ENCODE data around the gene FAM3C. TPM values are rescaled to one million over a fixed set of nuclear protein-coding genes. Genes with fewer than 3 reads are reported as not detected.
"Not testable (repeated sequence)": the region's sequence is repeated elsewhere in the genome, so short reads cannot be mapped to it uniquely, and the experiment has no call there.

The FAM3C gene
- total RNA-seq, 1 experiment from 2014 or later = 30.3 TPM

GRCh38 chr7:121323515-121324302 lies 72.4 kb downstream of the FAM3C start:
- Histone ChIP-seq H3K4me3 (ENCODE audit: insufficient read depth, low read depth, low read length) (no peak overlapping the region), H3K36me3 (replicated peaks; ENCODE audit: control insufficient read depth, insufficient read depth, low read length) (no peaks in the 10 kb centered on the region), H3K27me3 (ENCODE audit: control insufficient read depth, insufficient read depth, low read length) (peaks cover 8% of the 10 kb centered on the region)
- DNase-seq = no peak

- no peak for DNase-seq
- H3K36me3 ChIP-seq (replicated peaks; ENCODE audit: control insufficient read depth, insufficient read depth, low read length) = no peaks in the 10 kb centered on the region
- no peak overlapping the region for H3K4me3 ChIP-seq (ENCODE audit: insufficient read depth, low read depth, low read length)
- no peaks in the 10 kb centered on the region for H3K27me3 ChIP-seq (ENCODE audit: control insufficient read depth, insufficient read depth, low read length)
Observed at GRCh38 chr7:121322460-121322859, 73.6 kb downstream of the FAM3C start.

- not testable (repeated sequence) for DNase-seq; H3K36me3 ChIP-seq (replicated peaks; ENCODE audit: control insufficient read depth, insufficient read depth, low read length); H3K4me3 ChIP-seq (ENCODE audit: insufficient read depth, low read depth, low read length); H3K27me3 ChIP-seq (ENCODE audit: control insufficient read depth, insufficient read depth, low read length)
Observed at GRCh38 chr7:121315170-121315569, 80.9 kb downstream of the FAM3C start.

GRCh38 chr7:121313793-121314676 lies 82.1 kb downstream of the FAM3C start:
- H3K4me3 ChIP-seq (ENCODE audit: insufficient read depth, low read depth, low read length) = no peak overlapping the region
- no peak for DNase-seq
- no peaks in the 10 kb centered on the region for H3K36me3 ChIP-seq (replicated peaks; ENCODE audit: control insufficient read depth, insufficient read depth, low read length)
- H3K27me3 ChIP-seq (ENCODE audit: control insufficient read depth, insufficient read depth, low read length) = no peaks in the 10 kb centered on the region

- no peak for DNase-seq
- no peaks in the 10 kb centered on the region for H3K27me3 ChIP-seq (ENCODE audit: control insufficient read depth, insufficient read depth, low read length)
Observed at GRCh38 chr7:121313220-121313792, 82.8 kb downstream of the FAM3C start.

GRCh38 chr7:121307021-121307574 lies 89.0 kb downstream of the FAM3C start:
- Histone ChIP-seq H3K36me3 (replicated peaks; ENCODE audit: control insufficient read depth, insufficient read depth, low read length) (no peaks in the 10 kb centered on the region), H3K27me3 (ENCODE audit: control insufficient read depth, insufficient read depth, low read length) (no peaks in the 10 kb centered on the region), H3K4me3 (ENCODE audit: insufficient read depth, low read depth, low read length) (no peak overlapping the region)
- DNase-seq = no peak

More at GRCh38 chr7:121313220-121313792, 82.8 kb downstream of the FAM3C start:
- Histone ChIP-seq H3K4me3 (ENCODE audit: insufficient read depth, low read depth, low read length) (no peak overlapping the region), H3K36me3 (replicated peaks; ENCODE audit: control insufficient read depth, insufficient read depth, low read length) (no peaks in the 10 kb centered on the region)

GRCh38 chr7:121306565-121306964 lies 89.5 kb downstream of the FAM3C start:
- Histone ChIP-seq H3K4me3 (ENCODE audit: insufficient read depth, low read depth, low read length) (no peak overlapping the region), H3K36me3 (replicated peaks; ENCODE audit: control insufficient read depth, insufficient read depth, low read length) (no peaks in the 10 kb centered on the region), H3K27me3 (ENCODE audit: control insufficient read depth, insufficient read depth, low read length) (no peaks in the 10 kb centered on the region)
- no peak for DNase-seq

- DNase-seq = no peak
- Histone ChIP-seq H3K4me3 (ENCODE audit: insufficient read depth, low read depth, low read length) (no peak overlapping the region), H3K36me3 (replicated peaks; ENCODE audit: control insufficient read depth, insufficient read depth, low read length) (no peaks in the 10 kb centered on the region), H3K27me3 (ENCODE audit: control insufficient read depth, insufficient read depth, low read length) (no peaks in the 10 kb centered on the region)
Observed at GRCh38 chr7:121305109-121305508, 91.0 kb downstream of the FAM3C start.

GRCh38 chr7:121304102-121304658 lies 91.9 kb downstream of the FAM3C start:
- no peak overlapping the region for H3K4me3 ChIP-seq (ENCODE audit: insufficient read depth, low read depth, low read length)
- no peak for DNase-seq
- no peaks in the 10 kb centered on the region for H3K27me3 ChIP-seq (ENCODE audit: control insufficient read depth, insufficient read depth, low read length)
- H3K36me3 ChIP-seq (replicated peaks; ENCODE audit: control insufficient read depth, insufficient read depth, low read length) = no peaks in the 10 kb centered on the region

GRCh38 chr7:121303422-121304101 lies 92.5 kb downstream of the FAM3C start:
- Histone ChIP-seq H3K36me3 (replicated peaks; ENCODE audit: control insufficient read depth, insufficient read depth, low read length) (no peaks in the 10 kb centered on the region), H3K4me3 (ENCODE audit: insufficient read depth, low read depth, low read length) (no peak overlapping the region), H3K27me3 (ENCODE audit: control insufficient read depth, insufficient read depth, low read length) (no peaks in the 10 kb centered on the region)
- DNase-seq = no peak

- Histone ChIP-seq H3K36me3 (replicated peaks; ENCODE audit: control insufficient read depth, insufficient read depth, low read length) (no peaks in the 10 kb centered on the region), H3K27me3 (ENCODE audit: control insufficient read depth, insufficient read depth, low read length) (no peaks in the 10 kb centered on the region), H3K4me3 (ENCODE audit: insufficient read depth, low read depth, low read length) (no peak overlapping the region)
- DNase-seq = no peak
Observed at GRCh38 chr7:121302214-121302745, 93.8 kb downstream of the FAM3C start.

- no peak for DNase-seq
- H3K27me3 ChIP-seq (ENCODE audit: control insufficient read depth, insufficient read depth, low read length) = no peaks in the 10 kb centered on the region
Observed at GRCh38 chr7:121301446-121302213, 94.5 kb downstream of the FAM3C start.

More at GRCh38 chr7:121301446-121302213, 94.5 kb downstream of the FAM3C start:
- H3K4me3 ChIP-seq (ENCODE audit: insufficient read depth, low read depth, low read length) = no peak overlapping the region
- no peaks in the 10 kb centered on the region for H3K36me3 ChIP-seq (replicated peaks; ENCODE audit: control insufficient read depth, insufficient read depth, low read length)

Data from H7 (cell line).